Measurements from ENCODE around the gene IFNG-AS1.

Gene IFNG-AS1

DNA sequence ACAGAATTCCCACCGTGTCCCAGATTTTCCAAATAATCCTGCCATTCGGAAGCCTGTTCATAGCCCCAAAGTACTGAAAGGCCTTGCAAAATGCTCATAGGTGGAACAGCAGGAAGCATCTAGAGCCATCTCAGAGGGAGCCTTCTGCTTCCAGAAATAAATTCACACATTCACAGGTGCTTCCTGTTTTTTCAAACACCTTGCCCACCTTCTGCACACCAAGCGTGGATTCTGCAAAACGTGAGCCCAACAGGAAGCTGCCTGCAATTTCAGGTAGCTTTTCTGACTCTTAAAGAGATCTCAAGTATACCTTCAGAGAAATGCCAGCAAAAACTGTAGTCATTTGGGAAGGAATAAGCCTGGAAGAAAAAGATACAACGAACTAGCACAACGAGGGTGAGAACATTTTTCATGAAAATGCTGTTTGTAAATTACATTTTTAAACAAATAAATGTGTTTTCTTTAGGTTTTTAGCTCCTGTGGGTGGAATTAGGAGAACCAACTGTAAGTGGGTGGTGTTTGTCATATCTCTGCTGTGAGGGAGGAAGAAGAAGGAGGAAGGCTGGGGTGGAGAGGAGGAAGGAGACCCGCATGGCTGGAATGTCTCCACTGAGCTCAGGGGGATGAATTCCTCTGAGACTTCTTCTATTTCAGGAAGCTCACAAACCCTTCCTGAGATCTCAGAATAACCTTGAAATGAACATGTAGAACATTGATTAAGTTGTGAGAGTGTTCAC, at the start of gene IFNG-AS1:
IFNG-AS1 (plus strand) TSS at position 264 of the 737 bp plus-strand sequence.
- no peak for DNase-seq

DNA sequence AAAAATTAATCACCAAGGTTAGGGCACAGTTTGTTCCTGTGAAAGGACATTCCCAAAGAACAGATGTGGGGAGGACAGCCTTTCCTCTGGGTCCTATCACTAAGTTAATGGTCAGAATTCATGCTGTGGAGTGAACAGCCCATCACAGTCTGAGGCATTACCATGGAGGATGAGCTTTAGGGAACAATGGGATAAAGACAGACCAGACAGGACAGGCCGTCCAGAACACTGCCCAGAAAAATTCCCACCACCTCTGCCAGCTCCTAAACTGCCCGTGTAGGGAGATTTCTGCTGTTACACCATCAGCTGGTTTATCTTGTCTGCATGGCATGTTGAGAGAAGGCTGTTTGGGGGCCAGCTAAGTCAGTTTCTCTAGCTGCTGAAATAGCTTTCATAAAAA, 49.6 kb upstream of the IFNG-AS1 start:
- DNase-seq, result no peak

DNA sequence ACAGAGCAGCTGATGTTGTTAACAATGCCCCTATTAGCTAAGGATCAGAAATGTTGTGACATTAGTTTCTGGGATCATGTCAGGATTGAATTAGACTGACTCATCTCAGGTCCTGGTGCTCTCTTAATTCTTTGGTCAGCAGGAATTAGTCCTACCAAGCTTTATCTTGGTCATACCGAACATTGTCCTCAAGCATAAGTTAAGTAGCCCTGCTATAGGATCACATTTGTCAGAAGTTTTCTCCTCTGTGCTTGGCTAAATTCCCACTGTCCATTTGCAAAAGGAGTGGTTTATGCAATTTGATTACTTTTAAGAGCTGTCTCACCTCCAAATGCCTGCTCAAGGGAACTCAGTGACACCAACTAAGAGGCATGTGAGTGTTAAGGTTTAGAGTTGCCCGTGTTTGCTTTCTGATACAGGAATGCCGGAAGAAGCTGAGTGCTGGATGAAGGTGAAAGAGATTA, 48.4 kb upstream of the IFNG-AS1 start:
- no peak for DNase-seq

DNA sequence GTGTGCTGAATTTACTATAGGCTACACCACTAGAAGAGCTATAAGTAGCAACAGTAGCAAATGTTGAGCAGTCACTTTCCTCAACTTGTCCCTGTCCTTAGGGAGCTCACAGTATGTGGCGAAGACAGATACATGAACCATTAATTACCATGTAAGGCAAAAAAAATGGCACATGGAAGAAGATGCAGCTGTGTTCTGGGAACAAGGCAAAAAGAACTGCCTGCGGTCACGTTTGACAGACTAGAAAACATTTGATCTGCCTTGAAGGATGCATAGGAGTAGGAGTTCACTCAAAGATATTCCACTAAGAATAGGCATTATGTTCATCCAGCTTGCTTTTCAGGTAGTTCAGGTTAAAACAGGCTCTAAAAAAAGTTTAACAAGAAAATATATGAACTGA, 46.5 kb upstream of the IFNG-AS1 start:
- DNase-seq, result no peak

DNA sequence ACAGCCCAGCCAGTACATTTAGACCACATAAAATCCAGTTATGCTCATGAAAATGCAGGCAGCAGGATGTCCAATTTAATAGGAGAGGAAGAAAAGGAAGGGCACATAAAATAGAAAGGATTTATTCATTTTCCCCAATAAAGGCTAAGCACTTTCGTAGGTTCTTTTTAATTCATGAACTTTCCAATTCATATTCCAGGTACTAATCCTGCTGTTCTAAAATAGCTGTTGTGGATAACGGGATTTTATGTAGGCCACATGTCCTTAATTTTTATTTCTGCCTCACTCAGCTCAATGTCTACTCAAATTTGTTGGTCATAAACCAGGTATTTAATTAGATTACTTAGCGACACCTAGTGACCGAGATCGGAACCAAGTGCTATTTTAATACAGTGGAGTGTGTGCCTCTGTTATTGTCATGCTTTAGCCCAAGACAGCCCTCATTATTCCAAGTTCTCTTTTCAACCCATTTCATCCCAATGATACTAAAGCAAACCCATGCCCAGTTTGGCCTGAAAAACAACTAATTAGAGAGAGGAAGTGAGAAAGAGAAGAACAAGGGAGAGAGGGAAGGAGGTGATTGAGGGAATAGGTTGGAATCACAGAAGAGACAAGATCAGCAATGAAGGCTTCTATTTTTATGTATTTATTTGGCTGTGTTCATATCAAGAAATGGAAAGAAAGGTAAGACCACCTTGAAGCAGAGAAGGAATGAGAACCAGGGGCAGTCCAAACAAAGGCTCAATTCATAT, 45.9 kb upstream of the IFNG-AS1 start:
- peak; percentile 82 for DNase-seq

DNA sequence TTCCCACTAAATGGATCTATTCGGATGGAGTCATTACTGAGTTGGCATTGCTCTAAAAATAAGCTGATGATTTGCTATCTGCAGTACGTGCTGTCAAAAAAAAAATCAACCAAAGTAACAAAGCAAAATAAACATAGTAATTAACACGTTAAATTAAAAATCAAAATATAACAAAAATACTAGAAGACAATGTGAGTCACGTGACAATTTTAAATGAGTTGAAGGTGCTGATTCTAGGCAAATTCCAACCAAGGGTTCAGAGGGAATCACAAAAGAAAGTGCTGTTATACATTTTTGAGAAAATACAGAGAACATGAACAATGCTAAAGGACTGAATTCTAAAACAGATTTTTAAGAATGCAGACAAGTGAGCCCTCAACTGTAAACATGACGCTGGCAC, 45.2 kb upstream of the IFNG-AS1 start:
- DNase-seq, result no peak

DNA sequence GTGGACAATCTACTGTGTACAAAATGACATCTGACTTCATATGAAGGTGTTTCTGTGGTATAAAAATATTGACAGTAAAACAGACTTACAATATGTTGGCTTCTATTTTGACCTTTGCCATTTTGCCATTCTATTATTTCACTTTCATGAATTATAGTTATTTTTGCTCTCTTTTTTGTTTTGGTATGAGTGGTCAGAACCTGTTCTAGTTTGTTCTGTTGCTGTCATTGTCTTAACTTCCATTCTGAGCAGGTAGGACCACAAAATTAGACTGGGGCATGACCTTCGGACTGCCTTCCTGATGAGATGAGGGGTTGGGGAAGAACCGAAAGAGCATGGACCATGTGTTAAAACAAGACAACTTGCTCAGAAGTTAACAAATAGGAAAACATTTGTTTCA, 36.5 kb upstream of the IFNG-AS1 start:
- DNase-seq, result no peak

DNA sequence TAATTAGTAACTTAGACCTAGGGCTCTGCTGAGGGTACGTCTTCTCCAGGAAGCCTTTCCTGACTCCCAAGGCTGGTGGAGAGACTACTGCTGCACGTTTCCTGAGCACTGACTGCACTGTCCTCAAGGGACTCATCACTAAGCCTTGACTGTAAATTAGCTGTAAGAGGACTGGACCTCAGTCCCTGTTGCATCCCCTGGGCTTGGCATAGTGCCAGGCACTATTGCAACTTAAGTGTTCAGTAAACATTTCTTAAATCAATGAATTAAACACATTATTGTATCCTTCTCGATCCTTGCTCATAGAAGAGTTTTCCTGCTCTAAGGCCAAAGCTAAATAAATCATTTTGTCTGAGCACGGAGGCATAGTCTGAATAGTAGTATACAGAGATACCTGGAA, 31.9 kb upstream of the IFNG-AS1 start:
- no peak for DNase-seq

DNA sequence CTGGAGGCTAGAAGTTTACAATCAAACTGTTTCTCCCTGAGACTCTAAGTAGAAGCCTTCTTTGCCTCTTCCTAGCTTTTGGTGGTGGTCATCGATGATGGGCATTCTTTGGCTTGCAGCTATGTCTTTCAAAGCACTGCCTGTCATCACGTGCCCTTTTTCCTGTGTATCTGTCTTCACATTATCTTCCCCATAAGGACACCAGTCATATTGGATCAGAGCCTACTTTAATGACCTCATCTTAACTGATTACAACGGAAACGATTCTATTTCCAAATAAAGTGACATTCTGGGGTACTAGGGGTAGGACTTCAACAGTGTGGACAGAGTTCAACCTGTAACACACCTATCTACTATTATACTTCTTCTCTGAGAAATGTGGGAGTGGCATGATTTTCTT, 31.1 kb upstream of the IFNG-AS1 start:
- no peak for DNase-seq

DNA sequence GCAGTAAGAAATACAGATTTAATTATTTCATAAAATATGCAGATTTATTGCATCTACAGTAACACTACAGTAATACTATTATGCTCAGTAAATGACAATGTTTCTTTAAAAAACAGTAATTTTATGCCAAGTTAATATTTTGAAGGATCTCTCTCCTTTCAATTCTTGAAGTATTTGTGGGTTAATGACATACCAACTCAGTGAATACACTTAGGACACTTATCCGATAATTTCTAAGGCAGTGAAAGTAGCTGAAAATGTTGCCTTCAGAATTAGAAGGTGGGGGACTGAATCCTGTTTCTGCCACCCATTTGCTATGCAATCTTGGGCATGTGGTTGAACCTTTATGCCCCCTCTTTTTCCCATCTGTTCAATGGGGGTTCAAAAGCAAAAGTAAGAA, 24.8 kb upstream of the IFNG-AS1 start:
- DNase-seq, result no peak

DNA sequence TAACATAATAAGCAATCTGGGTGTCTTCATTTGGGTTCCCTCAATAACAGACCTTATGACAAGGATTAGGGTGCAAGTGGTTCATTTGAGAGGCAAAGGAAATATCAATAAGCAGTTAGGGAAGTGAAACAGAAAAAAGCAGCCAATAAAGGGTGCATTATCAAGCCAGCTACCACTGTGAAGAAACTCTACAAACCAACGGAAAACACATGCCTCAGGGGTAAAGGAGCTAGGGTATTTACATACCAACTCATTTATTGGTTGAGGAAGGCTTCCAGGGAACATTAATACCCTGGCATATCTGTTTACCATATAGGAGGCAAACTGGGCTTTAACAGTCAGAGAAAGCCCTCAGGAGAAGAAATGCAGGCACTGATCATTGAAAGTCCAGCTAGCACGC, 22.7 kb upstream of the IFNG-AS1 start:
- no peak for DNase-seq

DNA sequence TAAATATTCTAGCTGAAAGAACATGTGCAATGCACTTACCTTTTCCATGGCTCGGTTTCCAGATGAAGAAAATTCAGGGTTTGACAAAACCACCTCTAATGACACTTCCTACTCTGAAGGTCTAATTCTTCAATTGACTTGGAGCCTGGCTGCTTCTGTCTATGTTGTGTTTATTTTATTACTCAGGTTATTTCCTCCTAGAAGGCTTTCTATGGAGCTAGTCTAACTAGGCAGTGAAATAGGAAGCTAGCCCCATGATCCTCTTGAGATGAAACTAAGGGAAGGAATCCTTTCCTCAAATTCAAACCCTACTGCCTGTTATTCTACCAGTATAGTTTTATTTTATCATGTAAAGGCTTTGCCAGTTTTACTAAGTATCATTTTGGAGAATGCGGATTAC, 20.9 kb upstream of the IFNG-AS1 start:
- no peak for DNase-seq

DNA sequence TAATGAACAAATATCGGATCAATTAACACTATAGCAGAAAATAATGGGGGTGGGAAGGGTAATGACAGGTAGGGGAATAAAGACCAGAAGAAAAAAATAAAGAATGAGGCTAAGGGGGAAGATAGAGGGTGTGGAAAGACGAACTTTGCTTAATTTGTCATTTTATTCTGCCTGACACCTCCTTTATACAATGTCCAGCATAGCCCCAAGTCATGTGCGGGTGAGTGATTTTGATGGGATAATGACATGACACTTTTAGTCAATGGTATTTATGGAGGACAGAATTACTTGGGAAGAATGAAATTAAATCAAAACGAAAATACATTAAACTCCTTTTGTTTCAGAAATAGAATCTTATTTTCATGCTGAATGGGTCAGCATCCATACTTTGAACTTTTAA, 20.5 kb upstream of the IFNG-AS1 start:
- DNase-seq, result no peak

DNA sequence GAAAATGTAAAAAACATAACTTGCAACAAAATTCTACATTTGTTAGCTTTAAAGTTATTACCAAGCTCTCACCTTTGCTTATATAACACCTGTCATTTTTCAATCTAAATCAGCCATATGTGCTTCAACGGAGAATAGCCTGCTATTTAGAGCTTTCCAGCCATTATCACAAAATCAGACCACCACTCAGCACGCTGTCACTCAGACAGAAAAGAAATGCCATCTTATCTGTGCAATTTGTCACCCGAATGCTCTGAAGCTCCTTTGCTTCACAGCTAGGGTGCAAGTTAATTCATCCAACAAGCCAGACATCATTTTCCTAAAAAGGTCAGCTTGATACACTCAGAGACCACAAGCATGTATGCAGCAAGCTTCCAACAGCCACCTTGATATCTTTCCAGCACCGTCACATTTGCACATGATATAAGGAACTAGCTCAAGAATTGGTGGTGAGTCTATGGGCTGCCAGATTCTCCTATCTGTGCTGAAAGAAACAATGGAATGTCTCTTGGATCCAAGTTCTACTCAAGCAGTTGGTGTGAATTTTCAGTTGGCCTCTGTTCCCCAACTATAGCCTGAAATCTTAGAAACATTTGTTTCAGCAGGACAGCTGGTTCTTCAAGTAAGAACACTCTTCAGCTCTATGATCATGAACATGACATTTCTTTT, 20.0 kb upstream of the IFNG-AS1 start:
- DNase-seq, result no peak

DNA sequence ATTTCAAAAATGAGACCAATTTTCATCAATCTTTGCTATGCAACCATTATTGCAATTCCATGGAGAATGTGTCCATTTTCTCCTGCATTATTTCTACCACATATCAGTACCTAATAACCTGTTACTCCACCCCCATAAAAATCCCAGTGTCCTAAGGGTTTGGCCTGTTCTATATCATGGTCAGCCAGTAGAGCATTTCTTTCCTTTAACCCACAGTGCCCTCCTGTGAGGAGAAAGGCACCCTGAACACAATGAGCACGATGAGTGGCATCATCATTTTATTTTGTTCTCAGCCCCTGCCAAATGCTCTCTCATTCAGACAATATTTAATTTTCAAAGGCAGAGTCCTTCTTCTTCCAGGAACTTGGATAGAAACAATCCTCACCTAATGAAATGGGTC, 11.6 kb upstream of the IFNG-AS1 start:
- DNase-seq, result no peak

DNA sequence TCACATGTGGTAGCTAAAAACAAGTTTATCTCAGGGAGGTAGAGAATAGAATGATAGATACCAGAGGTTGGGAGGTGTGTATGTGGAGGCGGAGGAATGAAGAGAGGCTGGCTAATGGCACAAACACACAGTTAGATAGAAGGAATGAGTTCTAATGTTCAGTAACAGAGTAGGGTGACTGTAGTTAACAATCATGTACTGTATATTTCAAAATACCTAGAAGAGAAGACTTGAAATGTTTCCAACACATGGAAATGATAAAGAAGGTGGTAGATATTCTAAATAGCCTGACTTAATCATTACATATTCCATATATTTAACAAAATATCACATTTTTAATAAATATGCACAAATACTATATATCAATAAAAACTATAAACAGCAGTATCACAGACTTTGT, 8.9 kb upstream of the IFNG-AS1 start:
- no peak for DNase-seq

DNA sequence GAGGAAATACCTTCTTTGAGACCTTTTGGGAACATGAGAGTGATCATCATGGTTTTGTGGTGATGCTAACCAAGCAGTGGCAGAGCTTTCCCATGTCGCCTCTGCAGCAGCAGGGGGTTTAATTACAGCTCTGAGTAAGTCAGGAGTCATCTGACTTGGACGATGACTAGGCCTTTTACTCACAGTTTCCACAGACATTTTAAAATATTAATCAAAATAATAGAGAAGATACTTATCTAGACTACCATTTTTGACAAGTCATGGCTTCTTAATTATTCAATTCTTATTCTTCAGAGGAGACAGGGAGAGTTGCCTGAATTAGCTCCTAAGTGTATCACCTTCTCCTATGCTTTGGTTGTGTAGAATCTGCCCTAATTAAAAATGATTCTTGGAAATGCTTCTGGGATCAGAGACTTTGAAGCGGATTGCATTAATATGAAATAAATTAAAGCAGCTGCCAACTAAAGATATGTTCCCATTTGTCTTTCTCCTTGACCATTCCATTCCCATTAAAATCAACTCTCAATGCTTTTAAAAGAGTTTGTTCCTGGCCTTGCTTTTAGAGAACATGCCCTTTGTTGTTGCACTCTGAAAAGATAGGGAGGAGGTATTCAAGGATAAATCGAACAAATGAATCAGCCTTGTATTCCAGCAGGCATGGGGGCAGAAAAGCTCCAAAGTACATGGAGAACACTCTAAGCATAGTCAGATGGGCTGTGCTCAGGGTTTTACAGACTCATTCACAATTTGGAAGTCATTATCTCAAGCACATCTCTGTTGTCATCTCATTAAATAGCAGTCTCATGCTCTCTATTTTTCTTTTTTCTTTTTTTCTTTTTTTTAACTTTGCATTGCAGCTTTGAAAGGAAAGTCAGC, 7.7 kb upstream of the IFNG-AS1 start:
- DNase-seq, result peak; percentile 14

DNA sequence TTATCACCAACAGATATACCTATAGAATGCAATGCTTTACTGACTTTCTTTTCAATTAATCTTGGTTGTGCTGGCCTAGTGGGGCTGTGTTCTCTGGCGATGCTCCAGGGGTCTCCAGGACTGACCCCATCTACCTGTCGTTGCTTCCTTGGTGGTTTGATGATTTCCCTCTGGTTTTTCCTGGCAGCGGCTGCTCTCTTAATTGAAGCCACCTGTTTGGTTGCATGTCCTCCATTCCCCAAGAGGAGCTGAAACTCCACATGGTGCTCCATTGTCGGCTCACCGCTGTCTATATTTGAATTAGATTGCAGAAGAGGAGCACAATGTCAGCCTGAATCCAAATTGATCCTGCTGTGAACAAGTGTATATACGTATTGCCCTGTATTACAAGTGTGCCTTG, 7.1 kb upstream of the IFNG-AS1 start:
- peak; percentile 14 for DNase-seq

DNA sequence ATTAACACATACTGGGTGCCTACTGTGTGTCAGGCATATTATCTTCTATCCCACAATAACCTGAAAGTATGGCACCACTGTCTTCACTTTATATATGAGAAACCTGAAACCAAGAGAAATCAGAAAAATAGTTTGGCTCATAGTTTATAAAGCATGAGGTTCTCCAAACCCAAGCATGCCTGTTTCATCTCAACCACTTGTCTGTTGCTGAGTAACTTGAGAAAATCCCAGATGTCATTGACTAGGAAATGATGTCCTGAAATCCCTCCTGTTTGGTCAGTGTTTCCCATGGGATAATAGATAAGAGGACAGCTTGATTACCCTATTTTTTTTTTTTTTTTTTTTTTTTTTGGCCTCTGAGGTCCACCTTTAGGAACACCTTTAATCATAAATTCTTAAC, 2.6 kb upstream of the IFNG-AS1 start:
- no peak for DNase-seq

DNA sequence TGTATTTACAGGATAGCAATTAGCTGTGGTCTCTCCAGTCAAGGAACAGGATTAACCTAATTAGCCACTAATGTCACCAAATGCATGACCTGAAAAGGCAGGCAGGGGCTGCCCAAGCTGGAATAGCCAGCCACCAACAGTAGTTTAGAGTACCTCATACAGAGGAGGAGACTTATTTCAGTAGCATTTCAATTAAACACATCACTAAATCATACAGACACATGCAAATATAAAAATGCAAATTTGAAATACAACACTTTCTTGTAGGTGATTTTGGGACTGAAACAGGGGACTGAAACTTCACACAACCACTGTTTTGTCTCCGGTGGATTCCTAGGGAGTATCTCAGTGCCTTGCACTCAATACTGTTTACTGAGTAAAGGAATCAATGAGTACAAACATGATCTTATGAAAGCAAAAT, 636 bp upstream of the IFNG-AS1 start:
- DNase-seq, result no peak

DNA sequence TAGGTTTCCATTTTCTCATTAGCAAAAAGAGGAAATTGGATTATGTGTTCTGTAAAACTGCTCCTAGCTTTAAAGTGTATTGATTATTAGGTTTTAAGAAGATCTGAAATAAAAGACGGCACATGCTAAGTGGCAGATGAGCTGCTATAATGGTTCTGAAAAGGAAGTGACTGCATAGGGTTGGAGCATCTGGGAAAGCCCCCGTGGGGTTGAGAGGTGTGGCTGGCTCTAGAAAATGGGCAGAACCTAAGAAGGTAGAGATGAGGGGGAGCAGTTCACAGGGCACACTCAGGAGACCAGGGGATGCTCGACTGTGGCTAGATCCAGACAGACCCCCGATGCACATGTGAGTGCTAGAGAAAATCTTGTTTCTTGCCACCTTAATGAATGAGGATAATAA, 1.9 kb downstream of the IFNG-AS1 start:
- no peak for DNase-seq

DNA sequence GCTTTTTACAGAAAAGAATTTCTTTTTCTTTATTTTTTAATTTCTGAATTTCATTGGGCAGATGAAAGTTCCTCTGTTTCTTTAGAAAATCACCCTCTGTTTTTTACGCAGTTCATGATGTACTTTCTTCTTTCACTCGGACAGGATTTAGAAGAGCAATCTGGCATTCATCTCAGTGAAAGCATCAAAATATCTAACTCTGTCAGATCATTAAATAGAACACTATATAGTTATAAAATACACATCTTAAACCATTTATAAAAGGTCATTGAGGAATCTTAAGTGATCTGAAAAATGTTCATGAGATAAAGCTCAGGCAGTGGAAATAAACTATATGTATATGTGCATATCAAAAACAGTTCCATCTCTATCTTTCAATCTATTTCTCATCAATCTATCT, 3.9 kb downstream of the IFNG-AS1 start:
- no peak for DNase-seq

DNA sequence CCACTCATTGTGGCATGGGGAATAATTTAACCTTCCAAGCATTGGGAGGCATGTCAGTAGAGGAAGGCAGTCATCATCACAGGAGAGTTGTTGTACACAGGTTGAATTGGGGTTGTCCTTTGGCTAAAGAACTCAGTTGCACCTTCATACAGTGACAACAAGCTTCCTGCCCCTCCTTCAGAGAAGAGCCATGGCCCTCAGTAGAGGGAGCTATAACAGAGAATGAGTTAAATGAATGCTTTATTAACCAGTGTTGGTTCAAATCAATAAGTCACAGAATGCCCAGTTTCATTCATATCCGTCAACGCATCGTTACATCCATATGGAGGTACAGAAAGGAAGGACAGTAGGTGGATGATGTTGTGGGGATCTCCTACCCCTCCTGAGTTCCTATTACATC, 4.8 kb downstream of the IFNG-AS1 start:
- DNase-seq, result no peak

Measured in NCI-H1694 (cell line).